A549 (cell line): ENCODE results near the gene DTNB.

Experiments
- CBX2 ChIP-seq: fragments of 200-600 bp; sonication (generic); IDR thresholded peaks from 2 replicates; pipeline ENCODE4 v1.6.1; 2016; ENCODE audit warnings: low read depth, mild to moderate bottlenecking, borderline replicate concordance
- CHD2 ChIP-seq: fragments of 150-350 bp; IDR thresholded peaks from 2 replicates; pipeline ENCODE4 v1.6.1; 2014; ENCODE audit warnings: low read length; ENCODE audit not compliant: partially characterized antibody
- CTCF ChIP-seq: fragments of >200 bp; sonication (Bioruptor Twin); formaldehyde crosslinking; IDR thresholded peaks from 3 replicates; pipeline ENCODE4 v1.5.1; 2016
- EHMT2 ChIP-seq: fragments of 200-600 bp; sonication (generic); IDR thresholded peaks from 2 replicates; pipeline ENCODE4 v1.6.1; 2016; ENCODE audit warnings: antibody characterized with exemption, low read depth, mild to moderate bottlenecking, moderate library complexity
- ELK1 ChIP-seq: fragments of 150-350 bp; IDR thresholded peaks from 2 replicates; pipeline ENCODE4 v1.6.1; 2014; ENCODE audit warnings: low read depth, mild to moderate bottlenecking, low read length
- EP300 ChIP-seq, 2 experiments: fragments of >200 bp; sonication (Bioruptor Twin); formaldehyde crosslinking; IDR thresholded peaks; 2 replicates in 1 of 2; 3 replicates in 1 of 2; pipeline ENCODE4 v1.6.1; 2016 to 2017
- HOXA7 ChIP-seq: fragments of 250-450 bp; sonication (Bioruptor Pico); IDR thresholded peaks from 2 replicates; pipeline ENCODE4 v1.5.0; 2020; ENCODE audit warnings: mild to moderate bottlenecking, moderate library complexity
- JUN ChIP-seq, 2 experiments: fragments of >200 bp; sonication (Bioruptor Twin); formaldehyde crosslinking; IDR thresholded peaks; 2 replicates in 1 of 2; 3 replicates in 1 of 2; pipeline ENCODE4 v1.6.1; 2016 to 2017
- PHF8 ChIP-seq: fragments of 200-600 bp; sonication (generic); IDR thresholded peaks from 2 replicates; pipeline ENCODE4 v1.6.1; 2016; ENCODE audit warnings: low read depth, mild to moderate bottlenecking, antibody characterized with exemption, moderate library complexity, borderline replicate concordance
- POLR2A ChIP-seq: IDR thresholded peaks from 2 replicates; pipeline ENCODE4 v1.6.1; 2012; ENCODE audit warnings: mild to moderate bottlenecking, low read length
- SMC3 ChIP-seq: fragments of >200 bp; sonication (Bioruptor Twin); formaldehyde crosslinking; IDR thresholded peaks from 3 replicates; pipeline ENCODE4 v1.6.1; 2018; ENCODE audit warnings: inconsistent platforms
- USF2 ChIP-seq: fragments of 450-650 bp; IDR thresholded peaks from 2 replicates; pipeline ENCODE4 v1.6.1; 2014; ENCODE audit warnings: antibody characterized with exemption

GRCh38 chr2:25523060-25523459, 150.3 kb downstream of the DTNB start:
- TF ChIP-seq EP300 (IDR thresholded peaks at IDR 0.05), result no peak
- no peak for TF ChIP-seq HOXA7 (CRISPR knock-in tag)
- TF ChIP-seq CTCF, result no peak
- TF ChIP-seq ELK1, result no peak
- no peak for TF ChIP-seq POLR2A
- no peak for TF ChIP-seq CHD2
- no peak for TF ChIP-seq SMC3
- TF ChIP-seq JUN (IDR thresholded peaks at IDR 0.05), result no peak
- TF ChIP-seq USF2, result no peak
- no peak for TF ChIP-seq PHF8
- TF ChIP-seq EHMT2, result no peak
- TF ChIP-seq CBX2, result no peak
